ENCODE results near the gene CHD9NB.
"Not testable (repeated sequence)": the region's sequence is repeated elsewhere in the genome, so short reads cannot be mapped to it uniquely, and the experiment has no call there.

CHD9NB gene

DNA sequence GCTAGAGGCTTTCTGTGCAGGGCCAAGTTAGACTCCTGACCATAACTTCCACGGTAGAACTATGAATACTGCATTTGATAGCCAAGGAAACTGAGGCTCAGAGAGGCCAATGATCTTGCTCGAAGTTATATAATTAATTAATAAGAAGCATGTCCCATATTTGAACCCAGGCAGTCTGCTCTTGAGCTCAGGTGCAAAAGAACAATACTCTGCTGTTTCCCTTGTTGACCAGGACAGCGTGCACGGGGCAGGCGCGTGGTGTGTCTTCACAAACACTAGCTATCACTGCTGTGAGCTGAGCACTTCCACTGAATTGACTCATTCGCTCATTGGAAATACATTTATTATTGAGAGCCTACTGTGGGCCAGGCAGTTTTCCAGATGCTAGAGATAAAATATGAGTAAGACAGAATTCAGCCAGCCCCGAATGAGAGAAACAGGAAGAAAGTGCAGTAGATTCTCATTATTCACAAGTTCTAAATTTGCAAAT, 3.7 kb upstream of the CHD9NB start:
- H3K4me1 ChIP-seq (ENCODE audit: insufficient read depth, low read length), result peaks cover 18% of the 10 kb centered on the region
- H3K9me3 ChIP-seq (ENCODE audit: control insufficient read depth, insufficient read depth, low read length), result no peaks in the 10 kb centered on the region
- no peaks in the 10 kb centered on the region for H3K36me3 ChIP-seq (ENCODE audit: insufficient read depth, low read length)
- H3K9ac ChIP-seq (ENCODE audit: low read depth, low read length), result no peak overlapping the region

DNA sequence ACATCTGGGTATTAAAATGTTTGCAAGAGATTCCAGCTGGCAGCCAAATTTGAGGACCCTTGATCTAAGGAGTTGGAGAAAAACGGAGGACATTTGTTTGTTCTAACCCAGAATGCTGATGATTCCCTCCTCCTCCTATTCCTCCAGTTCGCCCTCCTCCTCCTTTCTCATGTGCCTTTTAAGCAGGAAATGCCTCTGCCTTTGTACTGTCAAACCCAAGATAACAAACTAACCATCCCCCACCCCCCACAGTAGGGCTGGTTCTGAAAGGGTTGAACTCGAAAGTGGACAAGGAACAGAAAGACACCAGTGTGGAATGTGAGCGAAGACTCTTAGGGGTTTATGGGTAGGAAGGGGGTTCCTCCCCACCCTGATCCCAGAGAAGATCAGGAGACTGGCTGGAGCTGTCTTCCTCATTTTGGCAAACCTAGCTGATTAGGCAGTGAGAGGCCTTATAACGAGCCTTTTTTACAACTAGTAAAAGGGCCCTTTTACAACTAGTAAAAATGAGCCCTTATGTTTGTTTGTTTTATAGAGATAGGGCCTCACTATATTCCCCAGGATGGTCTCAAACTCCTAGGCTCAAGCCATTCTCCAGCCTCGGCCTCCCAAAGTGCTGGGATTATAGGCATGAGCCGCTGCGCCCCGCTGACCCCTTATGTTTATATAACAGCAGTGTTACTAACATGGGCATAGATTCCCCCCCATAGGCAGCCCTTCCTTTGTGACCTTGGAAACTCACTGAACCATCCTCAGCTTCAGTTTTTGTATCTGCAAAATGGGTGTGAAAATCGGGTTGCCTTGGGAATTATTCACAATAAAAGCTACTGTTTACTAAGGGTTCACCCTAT, 3.1 kb upstream of the CHD9NB start:
- no peaks in the 10 kb centered on the region for H3K9me3 ChIP-seq (ENCODE audit: control insufficient read depth, insufficient read depth, low read length)
- peaks cover 14% of the 10 kb centered on the region for H3K4me1 ChIP-seq (ENCODE audit: insufficient read depth, low read length)
- H3K9ac ChIP-seq (ENCODE audit: low read depth, low read length), result peak overlapping the region; percentile 92
- H3K36me3 ChIP-seq (ENCODE audit: insufficient read depth, low read length), result no peaks in the 10 kb centered on the region

DNA sequence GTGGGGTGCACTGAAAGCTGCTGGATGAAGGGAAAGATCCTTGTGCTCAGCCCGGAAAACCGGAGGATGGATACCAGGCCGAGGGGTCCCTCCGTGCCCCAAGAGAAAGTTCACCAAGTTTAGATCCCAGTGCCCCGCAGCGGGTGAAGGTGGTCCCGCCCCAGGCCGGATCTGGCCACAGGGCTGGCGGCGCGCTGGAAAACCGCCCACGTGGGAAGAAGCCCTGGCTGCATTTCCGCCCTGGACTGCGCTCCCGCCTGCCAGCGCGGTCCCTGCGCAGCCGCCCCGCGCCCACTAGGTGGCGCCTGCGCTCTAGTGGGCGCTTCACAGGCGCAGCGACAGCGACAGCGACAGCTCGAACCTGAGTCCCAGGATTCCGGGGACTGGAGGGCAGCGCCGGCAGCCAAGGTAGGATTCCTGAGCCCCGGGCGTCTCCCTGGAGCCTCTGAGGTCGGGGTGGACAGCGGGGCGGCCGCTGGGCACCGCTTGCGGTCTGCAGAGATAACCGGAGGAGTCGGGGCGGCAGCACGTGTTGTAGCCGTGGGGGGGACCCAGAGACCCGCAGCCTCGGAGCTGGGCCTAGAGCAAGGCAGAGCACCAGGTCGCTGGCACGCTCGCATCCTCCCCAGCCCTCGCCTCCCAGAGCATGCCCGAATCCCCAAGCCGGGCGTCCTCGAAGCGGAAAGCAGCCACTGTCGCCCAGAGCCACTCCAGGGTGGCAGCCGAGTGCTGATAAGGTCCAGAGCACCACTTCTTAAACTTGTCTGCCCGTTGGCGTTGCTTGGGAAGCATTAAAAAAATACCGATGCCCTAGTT, 2.2 kb upstream of the CHD9NB start, which contains the start of gene CHD9:
CHD9 (plus strand) TSS at position 322 of the 816 bp plus-strand sequence. CDS start 101,099 bp downstream, outside the sequence.
- no peaks in the 10 kb centered on the region for H3K9me3 ChIP-seq (ENCODE audit: control insufficient read depth, insufficient read depth, low read length)
- peak within 1 kb of the TSS; percentile 92 for H3K9ac ChIP-seq (ENCODE audit: low read depth, low read length)
- no peaks in the 10 kb centered on the region for H3K36me3 ChIP-seq (ENCODE audit: insufficient read depth, low read length)
- peaks cover 14% of the 10 kb centered on the region for H3K4me1 ChIP-seq (ENCODE audit: insufficient read depth, low read length)

DNA sequence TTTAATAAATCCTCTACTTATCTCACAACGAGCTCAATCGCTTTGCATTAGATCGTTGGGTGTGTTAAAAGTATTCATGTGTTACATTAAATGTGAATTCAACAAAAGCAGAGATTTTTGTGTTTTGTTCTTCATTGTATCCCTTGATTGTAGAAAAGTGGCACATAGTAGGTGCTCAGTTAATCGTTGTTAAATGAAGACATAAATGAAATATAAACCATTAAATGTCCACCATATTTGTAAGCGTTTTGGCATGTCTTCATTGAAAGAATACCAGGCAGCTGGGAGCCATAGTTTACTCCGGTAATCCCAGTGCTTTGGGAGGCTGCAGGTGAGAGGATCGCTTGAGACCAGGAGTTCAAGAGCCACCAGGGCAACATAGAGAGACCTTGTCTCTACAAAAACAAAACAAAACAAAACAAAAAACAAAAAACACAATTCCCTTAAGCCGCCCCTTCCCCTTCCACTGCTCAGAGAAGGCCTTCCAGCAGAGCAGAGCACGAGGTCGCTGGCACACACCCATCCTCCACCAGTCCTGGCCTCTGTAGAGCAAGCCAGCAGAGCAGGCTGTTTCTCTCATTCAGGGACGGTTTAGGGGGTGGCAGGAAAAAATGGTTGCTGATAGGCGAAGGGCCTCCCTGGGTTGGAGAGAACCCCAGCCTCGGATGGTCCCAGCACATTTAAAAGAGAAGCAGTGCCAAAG, 1.4 kb upstream of the CHD9NB start:
- Histone ChIP-seq H3K4me1 (ENCODE audit: insufficient read depth, low read length) (peaks cover 14% of the 10 kb centered on the region), H3K9me3 (ENCODE audit: control insufficient read depth, insufficient read depth, low read length) (no peaks in the 10 kb centered on the region), H3K9ac (ENCODE audit: low read depth, low read length) (peak overlapping the region; percentile 92; the same call in 1 of the 2 replicates), H3K36me3 (ENCODE audit: insufficient read depth, low read length) (no peaks in the 10 kb centered on the region)

DNA sequence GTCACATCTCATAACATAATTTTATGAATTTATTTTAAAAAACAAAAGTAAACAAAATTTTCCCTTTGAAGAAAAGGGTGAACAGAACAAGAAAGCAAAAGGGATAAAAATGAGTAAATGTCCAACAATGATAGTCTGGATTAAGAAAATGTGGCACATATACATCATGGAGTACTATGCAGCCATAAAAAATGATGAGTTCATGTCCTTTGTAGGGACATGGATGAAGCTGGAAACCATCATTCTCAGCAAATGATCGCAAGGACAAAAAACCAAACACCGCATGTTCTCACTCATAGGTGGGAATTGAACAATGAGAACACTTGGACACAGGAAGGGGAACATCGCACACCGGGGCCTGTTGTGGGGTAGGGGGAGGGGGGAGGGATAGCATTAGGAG, 1.4 kb downstream of the CHD9NB start:
- not testable (repeated sequence) for H3K9me3 ChIP-seq (ENCODE audit: control insufficient read depth, insufficient read depth, low read length); H3K36me3 ChIP-seq (ENCODE audit: insufficient read depth, low read length); H3K4me1 ChIP-seq (ENCODE audit: insufficient read depth, low read length); H3K9ac ChIP-seq (ENCODE audit: low read depth, low read length)

DNA sequence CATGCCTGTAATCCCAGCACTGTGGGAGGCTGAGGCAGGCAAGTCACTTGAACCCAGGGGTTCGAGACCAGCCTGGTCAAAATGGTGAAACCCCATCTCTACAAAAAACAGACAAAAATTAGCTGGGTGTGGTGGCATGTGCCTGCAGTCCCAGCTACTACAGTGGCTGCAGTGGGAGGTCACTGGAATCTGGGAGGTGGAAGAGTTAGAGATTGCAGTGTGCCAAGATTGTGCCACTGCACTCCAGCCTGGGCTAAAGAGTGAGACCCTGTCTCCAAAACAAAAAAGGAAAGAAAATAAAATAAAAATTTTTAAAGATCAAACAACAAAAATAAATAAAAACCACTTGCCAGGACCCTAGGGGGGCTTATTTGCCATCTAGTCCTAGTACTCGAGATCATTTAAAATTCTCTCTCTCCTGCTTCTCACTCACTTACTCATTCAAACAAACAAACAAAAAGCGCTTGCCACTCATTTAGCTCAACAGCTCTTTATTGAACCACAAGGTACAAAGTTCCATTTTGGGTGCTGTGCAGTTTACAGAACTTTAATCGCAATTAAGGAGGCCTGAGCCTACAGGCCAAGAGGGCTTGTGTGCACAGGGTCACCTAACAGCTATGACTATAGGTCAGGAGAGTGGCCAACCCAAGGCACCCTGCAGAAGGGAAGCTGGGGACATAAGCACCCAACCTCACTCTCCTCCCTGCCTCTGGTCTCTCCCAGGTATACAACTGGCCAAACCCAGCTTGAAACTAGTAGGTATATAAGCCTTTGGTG, 4.4 kb downstream of the CHD9NB start:
- peaks cover 13% of the 10 kb centered on the region for H3K4me1 ChIP-seq (ENCODE audit: insufficient read depth, low read length)
- H3K36me3 ChIP-seq (ENCODE audit: insufficient read depth, low read length), result no peaks in the 10 kb centered on the region; the same call in 1 of the 2 replicates
- no peak overlapping the region for H3K9ac ChIP-seq (ENCODE audit: low read depth, low read length)
- H3K9me3 ChIP-seq (ENCODE audit: control insufficient read depth, insufficient read depth, low read length), result peaks cover 3% of the 10 kb centered on the region; the same call in 1 of the 2 replicates

DNA sequence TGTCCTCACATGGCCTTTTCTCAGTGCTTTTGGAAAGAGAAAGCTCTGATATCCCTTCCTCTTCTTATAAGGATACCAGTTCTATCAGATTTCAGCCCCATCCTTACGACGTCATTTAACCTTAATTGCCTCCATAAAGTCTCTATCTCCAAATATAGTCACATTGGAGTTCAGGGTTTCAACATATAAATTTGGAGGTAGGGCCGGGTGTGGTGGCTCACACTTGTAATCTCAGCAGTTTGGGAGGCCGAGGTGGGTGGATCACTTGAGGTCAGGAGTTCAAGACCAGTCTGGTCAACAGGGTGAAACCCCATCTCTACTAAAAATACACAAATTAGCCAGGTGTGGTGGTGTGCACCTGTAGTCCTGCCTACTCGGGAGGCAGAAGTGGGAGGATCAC, 5.2 kb downstream of the CHD9NB start:
- not testable (repeated sequence) for H3K36me3 ChIP-seq (ENCODE audit: insufficient read depth, low read length); H3K9me3 ChIP-seq (ENCODE audit: control insufficient read depth, insufficient read depth, low read length); H3K4me1 ChIP-seq (ENCODE audit: insufficient read depth, low read length); H3K9ac ChIP-seq (ENCODE audit: low read depth, low read length)

DNA sequence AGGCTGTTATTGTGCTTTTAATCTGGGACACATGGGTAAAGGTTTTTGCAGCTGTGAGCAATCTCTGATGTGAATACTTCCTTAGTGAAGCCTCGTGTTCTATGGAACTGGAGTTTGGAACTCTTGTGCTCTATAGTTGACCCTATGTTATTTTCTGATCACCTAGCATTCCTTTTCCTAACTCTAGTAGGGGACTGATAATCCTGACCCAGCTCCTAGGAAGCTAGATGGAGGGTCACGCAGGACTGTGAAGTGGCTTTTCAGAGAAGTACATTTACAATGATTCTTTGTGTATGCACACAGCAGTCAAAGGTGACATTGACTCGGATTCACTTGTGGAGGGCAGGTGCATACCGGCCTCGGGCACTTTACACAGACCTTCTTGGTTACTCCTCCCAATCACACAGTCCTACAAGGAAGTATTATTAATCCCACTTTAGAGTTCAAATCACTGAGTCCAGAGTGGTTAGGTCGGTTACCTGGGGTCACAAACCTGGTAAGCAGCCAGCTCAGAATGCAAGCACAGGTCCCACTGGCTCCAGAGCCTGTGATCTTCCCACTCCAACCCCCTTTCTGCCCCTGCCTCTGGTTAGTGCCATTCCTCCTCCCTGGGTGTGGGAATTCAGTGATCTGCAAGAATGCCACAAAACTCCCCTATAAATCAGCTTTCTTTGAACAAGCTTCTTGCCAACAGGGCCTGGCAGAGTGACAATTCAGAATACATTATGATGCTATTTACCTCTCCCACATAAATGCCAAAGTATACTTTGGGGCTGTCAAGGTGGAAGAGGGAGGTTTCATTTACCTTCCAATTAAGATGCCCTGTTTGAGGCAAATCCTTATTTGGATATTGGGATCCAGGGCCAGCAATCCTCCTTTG, 7.1 kb downstream of the CHD9NB start:
- H3K9me3 ChIP-seq (ENCODE audit: control insufficient read depth, insufficient read depth, low read length), result peaks cover 3% of the 10 kb centered on the region; the same call in 1 of the 2 replicates
- H3K9ac ChIP-seq (ENCODE audit: low read depth, low read length), result no peak overlapping the region
- peaks cover 8% of the 10 kb centered on the region for H3K4me1 ChIP-seq (ENCODE audit: insufficient read depth, low read length)
- H3K36me3 ChIP-seq (ENCODE audit: insufficient read depth, low read length), result no peaks in the 10 kb centered on the region; the same call in 1 of the 2 replicates

DNA sequence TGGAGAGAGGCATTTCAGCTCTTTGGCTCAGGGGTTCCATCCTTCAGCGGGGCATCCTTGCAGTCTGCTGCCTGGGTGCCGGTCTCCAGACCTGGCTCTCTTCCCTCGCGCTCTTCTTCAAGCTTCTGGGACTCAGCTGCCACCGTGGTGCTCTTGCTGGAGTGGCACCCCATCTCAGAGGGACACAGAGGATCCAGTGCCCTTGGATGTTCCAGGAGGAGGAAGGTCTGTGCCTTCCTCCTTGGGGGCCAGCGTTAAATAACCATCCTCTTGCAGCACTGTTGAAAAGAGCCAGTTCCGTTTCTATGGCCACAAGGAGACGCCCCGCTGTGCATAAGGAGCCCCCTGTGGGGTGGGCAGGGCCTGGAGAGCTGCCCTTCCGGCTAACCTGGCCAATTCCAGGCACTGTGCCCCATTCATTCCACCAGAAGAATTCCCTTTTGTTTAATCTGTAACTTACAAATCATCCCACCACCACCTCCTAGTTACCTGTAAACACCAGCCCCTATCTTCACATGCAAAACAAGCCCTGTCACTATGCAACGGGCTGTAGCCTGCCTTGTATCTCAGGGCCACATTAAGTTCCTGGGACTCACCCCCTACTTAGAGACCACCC, 8.6 kb downstream of the CHD9NB start:
- Histone ChIP-seq H3K9ac (ENCODE audit: low read depth, low read length) (peak overlapping the region; percentile 47), H3K36me3 (ENCODE audit: insufficient read depth, low read length) (peaks cover 2% of the 10 kb centered on the region; the same call in 1 of the 2 replicates), H3K4me1 (ENCODE audit: insufficient read depth, low read length) (peaks cover 8% of the 10 kb centered on the region), H3K9me3 (ENCODE audit: control insufficient read depth, insufficient read depth, low read length) (peaks cover 3% of the 10 kb centered on the region; the same call in 1 of the 2 replicates)

DNA sequence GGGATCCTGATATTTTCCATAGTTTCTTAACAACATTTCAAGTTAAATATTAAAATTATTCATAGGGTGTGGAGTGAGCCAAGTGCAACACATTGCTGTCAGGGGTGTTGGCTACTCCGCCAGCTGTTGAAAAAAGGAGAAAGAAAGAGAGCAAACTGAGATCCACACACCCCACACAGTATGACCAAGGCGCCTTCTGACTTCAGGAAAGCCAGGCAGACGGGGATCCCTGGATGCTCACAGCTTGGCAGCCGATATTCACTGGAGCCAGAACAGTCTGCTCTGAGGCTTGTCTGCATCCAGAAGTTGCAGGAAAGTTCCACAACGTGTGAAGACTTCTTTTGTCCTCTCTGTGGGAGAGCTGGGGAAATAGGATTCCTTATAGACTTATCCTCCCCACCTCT, 9.3 kb downstream of the CHD9NB start:
- H3K4me1 ChIP-seq (ENCODE audit: insufficient read depth, low read length), result peaks cover 8% of the 10 kb centered on the region
- H3K9me3 ChIP-seq (ENCODE audit: control insufficient read depth, insufficient read depth, low read length), result peaks cover 3% of the 10 kb centered on the region; the same call in 1 of the 2 replicates
- peaks cover 2% of the 10 kb centered on the region; the same call in 1 of the 2 replicates for H3K36me3 ChIP-seq (ENCODE audit: insufficient read depth, low read length)
- peak overlapping the region; percentile 47; the same call in 1 of the 2 replicates for H3K9ac ChIP-seq (ENCODE audit: low read depth, low read length)

DNA sequence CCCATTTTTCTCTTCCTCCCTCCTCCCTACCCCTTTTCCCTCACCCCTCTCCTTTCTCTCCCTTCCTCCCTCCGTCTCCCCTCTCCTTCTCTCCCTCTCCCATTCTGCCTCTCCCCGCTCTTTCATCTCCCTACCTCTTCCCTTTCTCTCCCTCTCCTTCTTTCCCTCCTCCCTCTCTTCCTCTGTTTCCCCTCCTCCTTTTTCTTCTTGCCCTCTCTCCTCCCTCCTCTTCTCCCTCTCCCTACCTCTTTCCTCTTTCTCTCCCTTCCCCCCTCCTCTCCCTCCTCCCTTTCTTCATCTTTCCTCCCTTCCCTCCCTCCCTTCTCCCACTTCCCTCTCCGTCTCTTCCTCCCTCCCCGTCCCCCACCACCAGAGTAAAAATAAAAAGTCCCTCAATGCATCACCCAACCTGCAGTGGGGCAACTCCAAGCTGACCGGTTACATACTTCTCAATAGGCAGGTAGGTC, 10.4 kb downstream of the CHD9NB start:
- H3K9me3 ChIP-seq (ENCODE audit: control insufficient read depth, insufficient read depth, low read length), result peaks cover 3% of the 10 kb centered on the region; the same call in 1 of the 2 replicates
- peaks cover 8% of the 10 kb centered on the region for H3K4me1 ChIP-seq (ENCODE audit: insufficient read depth, low read length)
- H3K9ac ChIP-seq (ENCODE audit: low read depth, low read length), result peak overlapping the region; percentile 47; the same call in 1 of the 2 replicates
- H3K36me3 ChIP-seq (ENCODE audit: insufficient read depth, low read length), result peaks cover 2% of the 10 kb centered on the region; the same call in 1 of the 2 replicates
